Gastroesophageal sphincter (tissue), 3 donors: ENCODE measurements around the gene ANAPC15.

ENCODE experiments used
- POLR2A ChIP-seq, 2 donors: fragments of 450-650 bp; IDR thresholded peaks; one replicate each; pipeline ENCODE4 v1.6.1; 2017; ENCODE audit warnings: antibody characterized with exemption in 2 of 2, mild to moderate bottlenecking in 2 of 2, moderate library complexity in 1 of 2
- TF ChIP-seq, protein P1 (sequence below), 4 experiments: fragments of 200-600 bp in 2 of 4; fragments of 450-650 bp in 2 of 4; sonication (generic) in 1 of 4; IDR thresholded peaks; one replicate each; pipeline ENCODE4 v1.5.1; 2017 to 2019; ENCODE audit warnings: antibody characterized with exemption in 4 of 4, mild to moderate bottlenecking in 2 of 4, moderate library complexity in 2 of 4

DNA sequence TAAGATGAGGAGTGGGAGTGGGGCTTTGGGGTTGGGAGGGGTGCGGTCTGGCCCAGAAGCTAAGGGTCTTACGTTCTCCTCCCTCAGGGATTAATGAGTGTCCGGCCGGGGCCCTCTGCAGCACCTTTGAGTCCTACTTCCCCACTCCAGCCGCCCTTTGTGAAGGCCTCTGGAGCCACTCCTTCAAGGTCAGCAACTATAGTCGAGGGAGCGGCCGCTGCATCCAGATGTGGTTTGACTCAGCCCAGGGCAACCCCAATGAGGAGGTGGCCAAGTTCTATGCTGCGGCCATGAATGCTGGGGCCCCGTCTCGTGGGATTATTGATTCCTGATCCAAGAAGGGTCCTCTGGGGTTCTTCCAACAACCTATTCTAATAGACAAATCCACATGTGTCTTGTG, 27.0 kb upstream of the ANAPC15 start:
- TF ChIP-seq, protein P1, sequence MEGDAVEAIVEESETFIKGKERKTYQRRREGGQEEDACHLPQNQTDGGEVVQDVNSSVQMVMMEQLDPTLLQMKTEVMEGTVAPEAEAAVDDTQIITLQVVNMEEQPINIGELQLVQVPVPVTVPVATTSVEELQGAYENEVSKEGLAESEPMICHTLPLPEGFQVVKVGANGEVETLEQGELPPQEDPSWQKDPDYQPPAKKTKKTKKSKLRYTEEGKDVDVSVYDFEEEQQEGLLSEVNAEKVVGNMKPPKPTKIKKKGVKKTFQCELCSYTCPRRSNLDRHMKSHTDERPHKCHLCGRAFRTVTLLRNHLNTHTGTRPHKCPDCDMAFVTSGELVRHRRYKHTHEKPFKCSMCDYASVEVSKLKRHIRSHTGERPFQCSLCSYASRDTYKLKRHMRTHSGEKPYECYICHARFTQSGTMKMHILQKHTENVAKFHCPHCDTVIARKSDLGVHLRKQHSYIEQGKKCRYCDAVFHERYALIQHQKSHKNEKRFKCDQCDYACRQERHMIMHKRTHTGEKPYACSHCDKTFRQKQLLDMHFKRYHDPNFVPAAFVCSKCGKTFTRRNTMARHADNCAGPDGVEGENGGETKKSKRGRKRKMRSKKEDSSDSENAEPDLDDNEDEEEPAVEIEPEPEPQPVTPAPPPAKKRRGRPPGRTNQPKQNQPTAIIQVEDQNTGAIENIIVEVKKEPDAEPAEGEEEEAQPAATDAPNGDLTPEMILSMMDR (IDR thresholded peaks at IDR 0.05), result no peak
- TF ChIP-seq POLR2A (IDR thresholded peaks at IDR 0.05), result no peak
